Measurements from ENCODE around the gene ERBB2.
A peak's percentile ranks its signal among the peaks of the same experiment; 100 is the strongest.
"Not testable (repeated sequence)": the region's sequence is repeated elsewhere in the genome, so short reads cannot be mapped to it uniquely, and the experiment has no call there.

ERBB2 gene

GRCh38 chr17:39748444-39749034 is 48.7 kb downstream of the ERBB2 start:
- H3K4me1 ChIP-seq (ENCODE audit: control insufficient read depth, insufficient read depth, low read length); H3K4me3 ChIP-seq (ENCODE audit: low read depth, low read length); H3K9me3 ChIP-seq (ENCODE audit: control insufficient read depth, insufficient read depth, low read length); H3K9ac ChIP-seq (ENCODE audit: low read depth, low read length); H3K27me3 ChIP-seq (ENCODE audit: control insufficient read depth, insufficient read depth, low read length): not testable (repeated sequence)
- peaks cover 26% of the 10 kb centered on the region for H3K36me3 ChIP-seq (ENCODE audit: control insufficient read depth, insufficient read depth, low read length)

- H3K27me3 ChIP-seq (ENCODE audit: control insufficient read depth, insufficient read depth, low read length) = no peaks in the 10 kb centered on the region
- H3K36me3 ChIP-seq (ENCODE audit: control insufficient read depth, insufficient read depth, low read length) = peaks cover 8% of the 10 kb centered on the region
- H3K9ac ChIP-seq (ENCODE audit: low read depth, low read length) = no peak overlapping the region
- no peak overlapping the region for H3K4me3 ChIP-seq (ENCODE audit: low read depth, low read length)
- peaks cover 3% of the 10 kb centered on the region for H3K4me1 ChIP-seq (ENCODE audit: control insufficient read depth, insufficient read depth, low read length)
- no peaks in the 10 kb centered on the region for H3K9me3 ChIP-seq (ENCODE audit: control insufficient read depth, insufficient read depth, low read length)
Observed at GRCh38 chr17:39750131-39751015, 50.5 kb downstream of the ERBB2 start.

- Histone ChIP-seq H3K4me3 (ENCODE audit: low read depth, low read length) (no peak overlapping the region), H3K9ac (ENCODE audit: low read depth, low read length) (no peak overlapping the region), H3K36me3 (ENCODE audit: control insufficient read depth, insufficient read depth, low read length) (peaks cover 1% of the 10 kb centered on the region), H3K27me3 (ENCODE audit: control insufficient read depth, insufficient read depth, low read length) (no peaks in the 10 kb centered on the region), H3K9me3 (ENCODE audit: control insufficient read depth, insufficient read depth, low read length) (no peaks in the 10 kb centered on the region), H3K4me1 (ENCODE audit: control insufficient read depth, insufficient read depth, low read length) (peaks cover 8% of the 10 kb centered on the region)
Observed at GRCh38 chr17:39751016-39751543, 51.2 kb downstream of the ERBB2 start.

- Histone ChIP-seq H3K9ac (ENCODE audit: low read depth, low read length) (no peak overlapping the region), H3K4me3 (ENCODE audit: low read depth, low read length) (no peak overlapping the region), H3K9me3 (ENCODE audit: control insufficient read depth, insufficient read depth, low read length) (no peaks in the 10 kb centered on the region), H3K4me1 (ENCODE audit: control insufficient read depth, insufficient read depth, low read length) (peaks cover 12% of the 10 kb centered on the region), H3K36me3 (ENCODE audit: control insufficient read depth, insufficient read depth, low read length) (no peaks in the 10 kb centered on the region), H3K27me3 (ENCODE audit: control insufficient read depth, insufficient read depth, low read length) (peaks cover 3% of the 10 kb centered on the region)
Observed at GRCh38 chr17:39751637-39752036, 51.8 kb downstream of the ERBB2 start.

- H3K4me1 ChIP-seq (ENCODE audit: control insufficient read depth, insufficient read depth, low read length) = peaks cover 12% of the 10 kb centered on the region
- peaks cover 3% of the 10 kb centered on the region for H3K27me3 ChIP-seq (ENCODE audit: control insufficient read depth, insufficient read depth, low read length)
- no peaks in the 10 kb centered on the region for H3K36me3 ChIP-seq (ENCODE audit: control insufficient read depth, insufficient read depth, low read length)
- no peak overlapping the region for H3K4me3 ChIP-seq (ENCODE audit: low read depth, low read length)
- no peaks in the 10 kb centered on the region for H3K9me3 ChIP-seq (ENCODE audit: control insufficient read depth, insufficient read depth, low read length)
- peak overlapping the region; percentile 24 for H3K9ac ChIP-seq (ENCODE audit: low read depth, low read length)
Observed at GRCh38 chr17:39752241-39752881, 52.5 kb downstream of the ERBB2 start.

GRCh38 chr17:39753514-39754160 is 53.8 kb downstream of the ERBB2 start:
- H3K9ac ChIP-seq (ENCODE audit: low read depth, low read length) = peak overlapping the region; percentile 37
- H3K9me3 ChIP-seq (ENCODE audit: control insufficient read depth, insufficient read depth, low read length) = no peaks in the 10 kb centered on the region
- H3K27me3 ChIP-seq (ENCODE audit: control insufficient read depth, insufficient read depth, low read length) = peaks cover 6% of the 10 kb centered on the region
- peak overlapping the region; percentile 68 for H3K4me3 ChIP-seq (ENCODE audit: low read depth, low read length)
- H3K36me3 ChIP-seq (ENCODE audit: control insufficient read depth, insufficient read depth, low read length) = no peaks in the 10 kb centered on the region
- H3K4me1 ChIP-seq (ENCODE audit: control insufficient read depth, insufficient read depth, low read length) = peaks cover 13% of the 10 kb centered on the region

- H3K9me3 ChIP-seq (ENCODE audit: control insufficient read depth, insufficient read depth, low read length) = no peaks in the 10 kb centered on the region
- H3K27me3 ChIP-seq (ENCODE audit: control insufficient read depth, insufficient read depth, low read length) = peaks cover 6% of the 10 kb centered on the region
- H3K4me1 ChIP-seq (ENCODE audit: control insufficient read depth, insufficient read depth, low read length) = peaks cover 13% of the 10 kb centered on the region
- H3K4me3 ChIP-seq (ENCODE audit: low read depth, low read length) = peak overlapping the region; percentile 68
- no peaks in the 10 kb centered on the region for H3K36me3 ChIP-seq (ENCODE audit: control insufficient read depth, insufficient read depth, low read length)
- H3K9ac ChIP-seq (ENCODE audit: low read depth, low read length) = peak overlapping the region; percentile 41
Observed at GRCh38 chr17:39754161-39754957, 54.5 kb downstream of the ERBB2 start.

GRCh38 chr17:39754958-39755553 is 55.2 kb downstream of the ERBB2 start:
- Histone ChIP-seq H3K36me3 (ENCODE audit: control insufficient read depth, insufficient read depth, low read length) (no peaks in the 10 kb centered on the region), H3K4me3 (ENCODE audit: low read depth, low read length) (peak overlapping the region; percentile 68), H3K9ac (ENCODE audit: low read depth, low read length) (no peak overlapping the region), H3K27me3 (ENCODE audit: control insufficient read depth, insufficient read depth, low read length) (peaks cover 6% of the 10 kb centered on the region), H3K4me1 (ENCODE audit: control insufficient read depth, insufficient read depth, low read length) (peaks cover 13% of the 10 kb centered on the region), H3K9me3 (ENCODE audit: control insufficient read depth, insufficient read depth, low read length) (no peaks in the 10 kb centered on the region)

- no peak overlapping the region for H3K4me3 ChIP-seq (ENCODE audit: low read depth, low read length)
- no peaks in the 10 kb centered on the region for H3K36me3 ChIP-seq (ENCODE audit: control insufficient read depth, insufficient read depth, low read length)
- peaks cover 13% of the 10 kb centered on the region for H3K4me1 ChIP-seq (ENCODE audit: control insufficient read depth, insufficient read depth, low read length)
- no peaks in the 10 kb centered on the region for H3K9me3 ChIP-seq (ENCODE audit: control insufficient read depth, insufficient read depth, low read length)
- H3K27me3 ChIP-seq (ENCODE audit: control insufficient read depth, insufficient read depth, low read length) = peaks cover 6% of the 10 kb centered on the region
- no peak overlapping the region for H3K9ac ChIP-seq (ENCODE audit: low read depth, low read length)
Observed at GRCh38 chr17:39755554-39756379, 55.9 kb downstream of the ERBB2 start.

- Histone ChIP-seq H3K27me3 (ENCODE audit: control insufficient read depth, insufficient read depth, low read length) (peaks cover 6% of the 10 kb centered on the region), H3K9me3 (ENCODE audit: control insufficient read depth, insufficient read depth, low read length) (no peaks in the 10 kb centered on the region), H3K36me3 (ENCODE audit: control insufficient read depth, insufficient read depth, low read length) (no peaks in the 10 kb centered on the region), H3K4me1 (ENCODE audit: control insufficient read depth, insufficient read depth, low read length) (peaks cover 13% of the 10 kb centered on the region), H3K4me3 (ENCODE audit: low read depth, low read length) (no peak overlapping the region), H3K9ac (ENCODE audit: low read depth, low read length) (no peak overlapping the region)
Observed at GRCh38 chr17:39756380-39757079, 56.7 kb downstream of the ERBB2 start.
